Pericardium fibroblast (primary cell): Measurements from ENCODE around the gene TNNI3K. TPM values are rescaled to one million over a fixed set of nuclear protein-coding genes. Genes with fewer than 3 reads are reported as not detected.

Experiments used
- total RNA-seq: library from RNA; depleted of rRNA; stranded (reverse); fragments of >200 nt; gene quantifications from 2 replicates; pipeline ENCODE4 v1.2.3, GENCODE V29; 2015

TNNI3K gene, protein sequence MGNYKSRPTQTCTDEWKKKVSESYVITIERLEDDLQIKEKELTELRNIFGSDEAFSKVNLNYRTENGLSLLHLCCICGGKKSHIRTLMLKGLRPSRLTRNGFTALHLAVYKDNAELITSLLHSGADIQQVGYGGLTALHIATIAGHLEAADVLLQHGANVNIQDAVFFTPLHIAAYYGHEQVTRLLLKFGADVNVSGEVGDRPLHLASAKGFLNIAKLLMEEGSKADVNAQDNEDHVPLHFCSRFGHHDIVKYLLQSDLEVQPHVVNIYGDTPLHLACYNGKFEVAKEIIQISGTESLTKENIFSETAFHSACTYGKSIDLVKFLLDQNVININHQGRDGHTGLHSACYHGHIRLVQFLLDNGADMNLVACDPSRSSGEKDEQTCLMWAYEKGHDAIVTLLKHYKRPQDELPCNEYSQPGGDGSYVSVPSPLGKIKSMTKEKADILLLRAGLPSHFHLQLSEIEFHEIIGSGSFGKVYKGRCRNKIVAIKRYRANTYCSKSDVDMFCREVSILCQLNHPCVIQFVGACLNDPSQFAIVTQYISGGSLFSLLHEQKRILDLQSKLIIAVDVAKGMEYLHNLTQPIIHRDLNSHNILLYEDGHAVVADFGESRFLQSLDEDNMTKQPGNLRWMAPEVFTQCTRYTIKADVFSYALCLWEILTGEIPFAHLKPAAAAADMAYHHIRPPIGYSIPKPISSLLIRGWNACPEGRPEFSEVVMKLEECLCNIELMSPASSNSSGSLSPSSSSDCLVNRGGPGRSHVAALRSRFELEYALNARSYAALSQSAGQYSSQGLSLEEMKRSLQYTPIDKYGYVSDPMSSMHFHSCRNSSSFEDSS
- not detected in 2 replicates for total RNA-seq

DNA sequence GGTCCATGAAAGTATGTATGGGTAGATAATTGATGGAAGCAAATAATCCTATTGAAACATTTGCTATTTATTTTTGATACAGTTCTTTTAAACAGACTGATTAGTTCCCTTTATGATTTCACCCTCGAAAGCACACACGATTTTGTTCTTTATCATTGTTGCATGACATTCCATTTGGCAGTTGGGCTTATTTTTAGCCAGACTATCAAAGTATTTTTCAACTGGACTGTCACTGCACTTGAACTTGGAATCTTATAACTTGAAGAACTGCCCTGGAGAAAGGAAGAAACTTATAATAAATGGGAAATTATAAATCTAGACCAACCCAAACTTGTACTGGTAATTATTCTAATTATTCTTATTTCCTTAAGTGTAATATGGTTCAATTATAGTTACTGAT lies at the start of gene TNNI3K:
Gene TNNI3K (plus strand): TSS at position 235 of the 400 bp plus-strand sequence. CDS start 65 bp downstream, at position 300.

DNA sequence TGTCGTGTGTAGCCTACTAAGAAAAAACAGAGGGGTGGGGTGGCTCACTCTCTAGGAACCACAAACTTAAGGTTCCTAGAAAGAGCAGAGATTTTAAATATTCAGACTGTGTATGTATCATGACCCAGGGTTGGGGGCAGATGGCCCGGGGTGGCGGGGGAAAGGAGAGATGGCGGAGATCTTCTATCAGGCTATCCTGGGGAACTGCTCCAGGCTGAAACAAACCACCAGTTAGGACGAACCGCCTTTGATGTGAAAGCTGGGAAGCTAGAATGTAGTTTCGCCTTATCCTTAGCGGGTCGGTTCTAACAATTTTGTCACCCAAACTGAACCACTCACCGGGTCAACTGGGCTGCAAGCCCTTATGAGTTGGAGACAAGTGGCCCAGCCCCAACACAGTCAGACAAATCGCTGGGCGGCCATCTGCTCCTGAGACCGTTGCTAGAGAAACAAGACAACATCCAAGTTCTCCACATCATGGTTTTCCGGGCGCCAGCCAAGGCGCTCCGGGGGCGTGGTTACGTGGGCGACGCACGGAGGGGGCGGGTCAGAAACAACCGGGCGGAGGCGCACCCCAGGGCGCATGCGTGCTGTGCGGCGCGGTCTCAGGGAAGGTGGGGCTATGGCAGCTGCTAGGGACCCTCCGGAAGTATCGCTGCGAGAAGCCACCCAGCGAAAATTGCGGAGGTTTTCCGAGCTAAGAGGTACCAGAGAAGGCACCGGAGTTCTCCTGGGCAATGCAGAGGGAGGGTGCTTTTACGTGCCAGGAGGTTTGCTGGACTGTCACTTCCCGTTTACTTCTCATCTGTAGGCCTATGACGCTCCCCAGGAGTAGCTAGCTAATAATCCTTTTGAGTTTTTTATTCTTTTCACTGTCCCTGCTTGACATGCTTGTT lies 37.3 kb upstream of the TNNI3K start, which contains the start of the genes FPGT and LRRIQ3:
Gene FPGT (plus strand): TSS at position 586 of the 896 bp plus-strand sequence. CDS start 37 bp downstream, at position 623.
Gene LRRIQ3 (minus strand): TSS at position 520 of the 896 bp plus-strand sequence. CDS start 14,492 bp downstream, outside the sequence.

DNA sequence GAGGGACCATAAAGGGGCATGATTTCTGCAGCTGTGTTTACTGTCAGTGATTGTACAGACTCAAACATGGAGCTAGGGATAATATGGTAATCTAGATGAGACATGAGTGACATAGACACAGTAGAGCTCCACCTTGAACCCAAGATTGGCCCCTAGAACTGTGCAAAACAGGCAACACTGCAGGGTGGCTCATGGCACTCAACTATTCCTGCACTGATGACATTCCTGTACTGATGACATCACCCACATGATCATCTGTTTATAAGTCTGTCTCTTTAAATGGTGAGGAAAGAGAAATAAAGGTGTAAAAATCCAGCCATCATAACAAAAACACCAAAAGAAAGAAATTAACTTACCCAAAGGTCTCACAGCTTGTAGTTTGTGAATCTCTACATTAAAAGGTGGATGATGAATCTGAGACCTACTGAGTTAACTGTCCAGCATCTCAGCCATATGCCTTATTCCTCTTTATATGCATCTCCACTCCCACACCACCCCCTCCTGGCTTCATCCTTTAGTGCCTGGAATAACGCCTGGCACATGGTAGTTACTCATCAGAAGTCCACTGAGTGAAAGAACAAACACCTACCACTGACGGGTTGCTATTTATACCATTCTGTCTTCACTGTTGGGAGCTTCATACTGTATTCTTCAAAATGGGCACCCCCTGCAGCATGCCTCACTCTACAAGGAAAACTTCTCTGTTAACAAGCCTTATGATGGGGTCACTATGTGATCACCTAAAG lies 277.2 kb downstream of the TNNI3K start, which contains the start of gene LRRC53:
Gene LRRC53 (minus strand): TSS at position 442 of the 746 bp plus-strand sequence. CDS start 29,262 bp downstream, outside the sequence.

Other genes starting within 250 kb of the TNNI3K start
- 0.12 and 1.9 TPM in 2 replicates for gene LRRIQ3, start 37.2 kb upstream of the TNNI3K start, total RNA-seq
- gene FPGT, start 37.1 kb upstream of the TNNI3K start, total RNA-seq = 5.6 and 12.2 TPM in 2 replicates